HEK293T (cell line): ENCODE measurements around the gene MEI4.

ENCODE experiments used
- CTCF ChIA-PET: fragments of 350-600 bp; formaldehyde crosslinking; extraction: SDS; loops from one replicate; lab custom pipeline; 2021; ENCODE audit warnings: antibody characterized with exemption, inconsistent platforms; lab: Yijun Ruan, JAX
- POLR2A ChIA-PET: fragments of 350-600 bp; formaldehyde crosslinking; extraction: SDS; loops from one replicate; lab custom pipeline; 2020; ENCODE audit warnings: antibody characterized with exemption, inconsistent platforms; lab: Yijun Ruan, JAX
- DNase-seq: peaks from one replicate; pipeline ENCODE4 v3.0.0; 2012; ENCODE audit warnings: mixed read lengths; ENCODE audit errors: extremely low spot score
- ARNT ChIP-seq: fragments of 450-650 bp; IDR thresholded peaks from 2 replicates; pipeline ENCODE4 v1.6.1; 2017; ENCODE audit warnings: mild to moderate bottlenecking
- BHLHE40 ChIP-seq: fragments of 450-650 bp; IDR thresholded peaks from 2 replicates; pipeline ENCODE4 v1.6.1; 2016; ENCODE audit warnings: mild to moderate bottlenecking, moderate library complexity, borderline replicate concordance
- CTBP1 ChIP-seq: fragments of 450-650 bp; IDR thresholded peaks from 2 replicates; pipeline ENCODE4 v1.6.1; 2016; ENCODE audit warnings: borderline replicate concordance
- ELF4 ChIP-seq: fragments of 450-650 bp; IDR thresholded peaks from 2 replicates; pipeline ENCODE4 v1.6.1; 2017; ENCODE audit warnings: antibody characterized with exemption
- FOXA1 ChIP-seq: fragments of 450-650 bp; IDR thresholded peaks from 2 replicates; pipeline ENCODE4 v1.6.1; 2016; ENCODE audit warnings: mild to moderate bottlenecking
- FOXK2 ChIP-seq: fragments of 450-650 bp; IDR thresholded peaks from 2 replicates; pipeline ENCODE4 v1.6.1; 2016; ENCODE audit warnings: mild to moderate bottlenecking
- FOXM1 ChIP-seq: fragments of 450-650 bp; IDR thresholded peaks from 2 replicates; pipeline ENCODE4 v1.6.1; 2017; ENCODE audit warnings: mild to moderate bottlenecking, borderline replicate concordance
- HDGF ChIP-seq: fragments of 450-650 bp; IDR thresholded peaks from 2 replicates; pipeline ENCODE4 v1.6.1; 2017; ENCODE audit warnings: antibody characterized with exemption, borderline replicate concordance
- L3MBTL2 ChIP-seq: fragments of 450-650 bp; conservative IDR thresholded peaks from 2 replicates; pipeline ENCODE4 v1.6.1; 2016; ENCODE audit warnings: mild to moderate bottlenecking
- LEF1 ChIP-seq: fragments of 450-650 bp; IDR thresholded peaks from 2 replicates; pipeline ENCODE4 v1.6.1; 2017; ENCODE audit warnings: mild to moderate bottlenecking, borderline replicate concordance
- NFRKB ChIP-seq: fragments of 450-650 bp; IDR thresholded peaks from 2 replicates; pipeline ENCODE4 v1.6.1; 2016; ENCODE audit warnings: mild to moderate bottlenecking, moderate library complexity
- SP1 ChIP-seq: fragments of 450-650 bp; IDR thresholded peaks from 2 replicates; pipeline ENCODE4 v1.6.1; 2017
- SUZ12 ChIP-seq: fragments of 450-650 bp; IDR thresholded peaks from 2 replicates; pipeline ENCODE4 v1.6.1; 2016; ENCODE audit warnings: mild to moderate bottlenecking
- TARDBP ChIP-seq: fragments of 450-650 bp; IDR thresholded peaks from 2 replicates; pipeline ENCODE4 v1.6.1; 2016
- ZNF384 ChIP-seq: fragments of 450-650 bp; IDR thresholded peaks from 2 replicates; pipeline ENCODE4 v1.6.1; 2016
- TF ChIP-seq, protein P1 (sequence below): fragments of 450-650 bp; IDR thresholded peaks from 2 replicates; pipeline ENCODE4 v1.6.1; 2016

Gene MEI4

DNA sequence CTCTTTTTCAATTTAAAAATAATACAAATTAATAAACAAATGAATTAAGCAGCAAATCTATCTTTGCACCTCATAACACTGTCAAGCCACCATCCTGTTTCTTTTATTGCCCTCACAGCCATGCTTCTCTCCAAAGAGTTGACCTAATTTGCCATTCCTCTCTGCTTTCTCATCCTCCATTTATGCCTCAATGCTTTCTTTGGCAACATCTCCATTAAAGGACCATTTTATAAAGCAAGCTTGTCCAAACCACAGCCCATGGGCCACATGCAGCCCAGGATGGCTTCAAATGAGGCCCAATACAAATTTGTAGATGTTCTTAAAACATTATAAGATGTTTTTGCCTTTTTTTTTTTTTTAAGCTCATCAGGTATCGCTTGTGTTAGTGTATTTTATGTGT lies 26.4 kb upstream of the MEI4 start:
- ChIA-PET CTCF (no interaction called here), POLR2A (no interaction called here)
- DNase-seq, result no peak
- TF ChIP-seq ZNF384 (no peak), ARNT (no peak), FOXK2 (no peak), L3MBTL2 (no peak), FOXM1 (no peak), LEF1 (no peak)

DNA sequence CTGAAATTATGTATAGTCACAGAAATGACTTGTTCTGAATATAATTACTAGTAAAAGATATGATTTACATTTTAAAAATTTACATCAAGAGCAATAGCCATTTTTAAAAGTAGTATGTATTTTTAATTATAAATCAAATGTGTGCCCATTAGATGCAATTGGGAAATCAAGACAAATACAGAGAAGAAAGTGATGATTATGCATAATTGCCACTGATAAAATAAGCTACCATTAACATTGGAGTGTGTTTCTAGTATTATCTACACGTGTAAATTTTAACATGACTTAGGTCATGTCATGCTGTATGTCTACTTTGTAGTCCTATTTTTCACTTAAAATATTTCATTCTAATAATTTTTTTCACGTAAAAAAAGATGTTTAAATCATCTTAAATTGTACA lies 22.8 kb upstream of the MEI4 start:
- POLR2A ChIA-PET, result no interaction called here
- CTCF ChIA-PET, result no interaction called here
- TF ChIP-seq HDGF (no peak), NFRKB (no peak), ZNF384 (no peak), ELF4 (no peak), L3MBTL2 (no peak), CTBP1 (no peak), FOXK2 (no peak)
- TF ChIP-seq, protein P1, sequence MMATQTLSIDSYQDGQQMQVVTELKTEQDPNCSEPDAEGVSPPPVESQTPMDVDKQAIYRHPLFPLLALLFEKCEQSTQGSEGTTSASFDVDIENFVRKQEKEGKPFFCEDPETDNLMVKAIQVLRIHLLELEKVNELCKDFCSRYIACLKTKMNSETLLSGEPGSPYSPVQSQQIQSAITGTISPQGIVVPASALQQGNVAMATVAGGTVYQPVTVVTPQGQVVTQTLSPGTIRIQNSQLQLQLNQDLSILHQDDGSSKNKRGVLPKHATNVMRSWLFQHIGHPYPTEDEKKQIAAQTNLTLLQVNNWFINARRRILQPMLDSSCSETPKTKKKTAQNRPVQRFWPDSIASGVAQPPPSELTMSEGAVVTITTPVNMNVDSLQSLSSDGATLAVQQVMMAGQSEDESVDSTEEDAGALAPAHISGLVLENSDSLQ, result no peak
- no peak for DNase-seq

- ChIA-PET CTCF (no interaction called here), POLR2A (no interaction called here)
- no peak for DNase-seq
- TF ChIP-seq ARNT (no peak), FOXA1 (no peak), CTBP1 (no peak), SUZ12 (no peak), BHLHE40 (no peak), HDGF (no peak), ELF4 (no peak), TARDBP (no peak), LEF1 (no peak), SP1 (no peak), FOXM1 (no peak), L3MBTL2 (no peak), ZNF384 (no peak), NFRKB (no peak), FOXK2 (no peak)
- TF ChIP-seq, protein P1, result no peak
Observed at GRCh38 chr6:77633471-77633870, 19.4 kb upstream of the MEI4 start.

- TF ChIP-seq FOXK2 (no peak), CTBP1 (no peak), TARDBP (no peak), ARNT (no peak), BHLHE40 (no peak), SP1 (no peak), LEF1 (no peak), FOXM1 (no peak), L3MBTL2 (no peak), SUZ12 (no peak), FOXA1 (no peak), HDGF (no peak), ZNF384 (no peak), NFRKB (no peak), ELF4 (no peak)
- TF ChIP-seq, protein P1, result no peak
- ChIA-PET CTCF (no interaction called here), POLR2A (no interaction called here)
- no peak for DNase-seq
Observed at GRCh38 chr6:77633993-77634715, 18.7 kb upstream of the MEI4 start.

DNA sequence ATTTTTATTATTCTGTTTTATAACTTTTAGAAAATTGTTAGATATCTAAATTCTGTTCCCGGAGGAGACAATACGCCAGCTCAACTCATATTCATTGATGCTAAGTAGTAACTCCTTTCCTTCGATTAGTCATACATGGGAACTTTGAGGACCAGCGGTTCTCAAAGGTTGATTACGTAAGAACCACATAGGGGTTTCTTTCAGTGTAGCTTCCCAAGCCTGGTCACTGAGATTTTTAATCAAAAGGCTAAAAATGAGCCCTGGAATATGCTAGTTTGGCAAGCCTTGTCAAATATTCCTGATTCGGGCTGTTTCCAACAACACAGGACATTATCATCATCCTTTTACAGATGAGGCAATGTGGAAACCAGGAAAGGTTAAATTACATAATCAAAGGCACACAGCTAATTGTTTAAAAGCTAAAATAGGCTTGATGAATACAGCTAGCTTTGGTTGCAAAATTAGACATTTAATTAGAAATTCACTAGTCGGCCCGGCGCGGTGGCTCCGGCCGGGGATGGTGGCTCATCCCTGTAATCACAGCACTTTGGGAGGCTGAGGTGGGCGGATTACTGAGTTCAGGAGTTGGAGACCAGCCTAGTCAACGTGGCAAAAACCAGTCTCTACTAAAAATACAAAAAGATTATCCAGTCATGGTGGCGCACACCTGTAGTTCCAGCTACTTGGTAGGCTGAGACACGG lies 14.6 kb upstream of the MEI4 start:
- ChIA-PET CTCF (no interaction called here), POLR2A (no interaction called here)
- DNase-seq, result no peak
- TF ChIP-seq SUZ12, result no peak
- TF ChIP-seq FOXA1, result no peak
- TF ChIP-seq LEF1, result no peak
- TF ChIP-seq TARDBP, result no peak
- no peak for TF ChIP-seq FOXM1

DNA sequence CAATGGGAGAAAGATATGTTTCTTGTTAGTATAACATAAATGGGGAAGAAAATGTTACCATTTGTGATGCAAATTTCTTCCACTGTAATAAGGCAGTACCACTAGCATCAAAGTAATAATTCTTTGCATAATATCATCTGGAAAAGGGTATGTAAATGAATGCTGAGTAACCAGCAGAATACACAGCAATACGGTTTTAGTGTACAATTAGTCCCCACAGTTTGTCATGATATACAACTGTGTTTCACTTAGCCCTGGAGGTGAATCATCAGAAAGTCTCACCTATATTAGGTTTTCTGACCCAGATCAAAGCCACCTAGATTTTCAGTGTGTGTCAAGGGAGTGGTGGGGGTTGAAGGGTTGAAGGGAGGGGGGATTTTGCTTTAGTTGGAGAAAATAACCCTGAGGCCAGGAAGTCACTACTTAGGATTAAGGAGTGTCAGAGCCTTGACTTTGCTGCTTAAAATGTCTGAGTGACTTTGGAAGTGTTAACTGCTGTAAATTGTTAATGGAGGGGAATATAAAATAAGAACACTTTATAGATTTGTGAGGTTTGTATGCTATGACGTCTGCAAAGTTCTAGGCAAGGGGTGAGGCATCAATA lies 8.6 kb upstream of the MEI4 start:
- CTCF ChIA-PET, result no interaction called here
- POLR2A ChIA-PET, result no interaction called here
- no peak for TF ChIP-seq L3MBTL2
- no peak for TF ChIP-seq FOXM1
- no peak for TF ChIP-seq ELF4
- TF ChIP-seq, protein P1, result no peak
- TF ChIP-seq ZNF384, result no peak
- no peak for TF ChIP-seq FOXK2
- no peak for TF ChIP-seq NFRKB
- TF ChIP-seq LEF1, result no peak
- TF ChIP-seq HDGF, result no peak
- TF ChIP-seq TARDBP, result no peak
- no peak for TF ChIP-seq SUZ12
- no peak for TF ChIP-seq CTBP1
- no peak for TF ChIP-seq ARNT
- no peak for TF ChIP-seq BHLHE40
- no peak for TF ChIP-seq FOXA1
- TF ChIP-seq SP1, result no peak
- no peak for DNase-seq
